Measurements from ENCODE around the gene EPB41L4B. TPM values are rescaled to one million over a fixed set of nuclear protein-coding genes. Genes with fewer than 3 reads are reported as not detected.

The EPB41L4B gene
- total RNA-seq, 1 experiment from 2014 or later = 8.1 TPM

DNA sequence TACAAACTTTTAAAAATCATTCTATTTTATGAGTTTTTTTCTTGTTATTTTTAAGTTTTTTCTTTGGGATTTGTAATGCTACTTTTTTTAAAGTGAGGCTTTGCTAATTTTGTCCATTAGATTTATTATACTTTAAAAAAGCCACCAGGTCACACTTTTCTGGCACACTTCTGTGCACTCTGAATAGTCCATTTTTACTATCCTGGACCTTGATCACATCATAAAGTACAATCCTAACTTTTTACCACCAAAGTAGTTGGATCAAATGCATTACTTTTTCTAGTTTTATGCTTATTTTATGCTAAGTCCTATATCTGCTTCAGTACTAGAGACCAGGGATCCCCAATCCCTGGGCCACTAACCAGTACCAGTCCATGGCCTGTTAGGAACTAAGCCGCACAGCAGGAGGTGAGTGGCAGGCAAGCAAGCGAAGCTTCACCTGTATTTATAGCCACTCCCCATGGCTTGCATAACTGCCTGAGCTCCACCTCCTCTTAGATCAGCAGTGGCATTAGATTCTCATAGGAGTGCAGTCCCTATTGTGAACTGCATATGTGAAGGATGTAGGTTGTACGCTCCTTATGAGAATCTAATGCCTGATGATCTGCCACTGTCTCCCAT, 169.8 kb downstream of the EPB41L4B start:
- intact Hi-C loops (cut with micrococcal nuclease) = no loop called here
- H3K9me3 ChIP-seq (ENCODE audit: control insufficient read depth in 1 of 2, insufficient read depth in 1 of 2, low read depth in 1 of 2, low read length in 2 of 2) = peaks cover 3 to 11% of the 10 kb centered on the region in 2 experiments; a peak in 2 of 4 replicates
- no peaks in the 10 kb centered on the region for H3K4me1 ChIP-seq (ENCODE audit: control insufficient read depth in 1 of 2, insufficient read depth in 2 of 2, low read length in 2 of 2)
- H3K36me3 ChIP-seq (ENCODE audit: control insufficient read depth in 1 of 2, insufficient read depth in 2 of 2, low read length in 2 of 2) = no peaks in the 10 kb centered on the region
- no TSS peak for BruUV-seq (replicated peaks)
- H3K79me2 ChIP-seq (ENCODE audit: insufficient read depth, low read length) = no peaks in the 10 kb centered on the region
- H3K4me3 ChIP-seq (replicated peaks in 1 of 2; ENCODE audit: low read depth in 1 of 2, low read length in 2 of 2) = no peak overlapping the region
- ChIA-PET CTCF (no interaction called here), POLR2A (no interaction called here), RAD21 (ENCODE audit: low non-redundant PET in 1 of 2, low total read pairs in 2 of 2, uncharacterized antibody in 2 of 2, unreplicated experiment in 2 of 2) (no interaction called here)
- no peaks in the 10 kb centered on the region for H3K9me2 ChIP-seq (ENCODE audit: insufficient read depth)
- no peak overlapping the region for H3K27ac ChIP-seq (ENCODE audit: low read depth, low read length)
- H2AFZ ChIP-seq (ENCODE audit: low read depth, low read length, poor library complexity, severe bottlenecking) = no peak overlapping the region
- no peak for DNase-seq (ENCODE audit: low read depth, low spot score)
- no peak overlapping the region for H3K4me2 ChIP-seq (ENCODE audit: low read length)
- TF ChIP-seq SIN3A (IDR thresholded peaks at IDR 0.05; ENCODE audit: low read depth) (no peak), EZH2 (IDR thresholded peaks at IDR 0.05) (no peak), CTCF (IDR thresholded peaks at IDR 0.05 in 2 of 3, conservative IDR thresholded peaks at IDR 0.05 in 1 of 3; ENCODE audit: borderline replicate concordance in 1 of 3, insufficient read depth in 1 of 3, low read depth in 2 of 3, low read length in 2 of 3) (no peak), JUND (IDR thresholded peaks at IDR 0.05) (no peak)
- TF ChIP-seq, protein P1, sequence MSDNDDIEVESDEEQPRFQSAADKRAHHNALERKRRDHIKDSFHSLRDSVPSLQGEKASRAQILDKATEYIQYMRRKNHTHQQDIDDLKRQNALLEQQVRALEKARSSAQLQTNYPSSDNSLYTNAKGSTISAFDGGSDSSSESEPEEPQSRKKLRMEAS (IDR thresholded peaks at IDR 0.05) = no peak
- TF ChIP-seq, protein P2, sequence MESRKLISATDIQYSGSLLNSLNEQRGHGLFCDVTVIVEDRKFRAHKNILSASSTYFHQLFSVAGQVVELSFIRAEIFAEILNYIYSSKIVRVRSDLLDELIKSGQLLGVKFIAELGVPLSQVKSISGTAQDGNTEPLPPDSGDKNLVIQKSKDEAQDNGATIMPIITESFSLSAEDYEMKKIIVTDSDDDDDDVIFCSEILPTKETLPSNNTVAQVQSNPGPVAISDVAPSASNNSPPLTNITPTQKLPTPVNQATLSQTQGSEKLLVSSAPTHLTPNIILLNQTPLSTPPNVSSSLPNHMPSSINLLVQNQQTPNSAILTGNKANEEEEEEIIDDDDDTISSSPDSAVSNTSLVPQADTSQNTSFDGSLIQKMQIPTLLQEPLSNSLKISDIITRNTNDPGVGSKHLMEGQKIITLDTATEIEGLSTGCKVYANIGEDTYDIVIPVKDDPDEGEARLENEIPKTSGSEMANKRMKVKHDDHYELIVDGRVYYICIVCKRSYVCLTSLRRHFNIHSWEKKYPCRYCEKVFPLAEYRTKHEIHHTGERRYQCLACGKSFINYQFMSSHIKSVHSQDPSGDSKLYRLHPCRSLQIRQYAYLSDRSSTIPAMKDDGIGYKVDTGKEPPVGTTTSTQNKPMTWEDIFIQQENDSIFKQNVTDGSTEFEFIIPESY (IDR thresholded peaks at IDR 0.05; ENCODE audit: extremely low read depth, insufficient replicate concordance, low read length) = no peak
- H4K20me1 ChIP-seq (ENCODE audit: insufficient read depth) = no peaks in the 10 kb centered on the region
- H3K27me3 ChIP-seq (ENCODE audit: insufficient read depth, low read length) = no peaks in the 10 kb centered on the region
- no peak overlapping the region for H3K9ac ChIP-seq (ENCODE audit: low read length)
- ATAC-seq = no peak
